Measurements from ENCODE around the gene CFHR4.

DNA sequence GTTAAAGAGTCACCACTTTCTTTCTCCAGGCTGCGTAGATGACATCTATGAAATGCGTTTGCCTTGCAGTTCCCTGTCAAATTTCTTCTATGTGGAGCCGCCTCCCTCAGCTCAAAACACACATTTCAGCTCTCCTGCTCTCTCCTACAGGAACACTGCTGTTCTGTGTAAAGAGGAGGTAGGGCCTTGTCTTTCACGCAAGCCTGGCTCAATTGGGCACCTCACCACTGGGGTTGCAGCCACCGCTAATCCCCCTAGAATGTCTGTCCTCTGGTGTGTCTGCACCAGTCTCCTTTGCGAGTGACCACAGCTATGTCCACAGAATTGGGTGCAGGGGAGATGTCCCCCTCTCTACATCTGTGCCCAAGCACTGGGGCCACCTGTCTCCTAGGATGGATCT, 31.8 kb upstream of the CFHR4 start:
- TF ChIP-seq CTCF (IDR thresholded peaks at IDR 0.05), result no peak
- TF ChIP-seq EP300 (IDR thresholded peaks at IDR 0.05), result no peak
- no peak for TF ChIP-seq POLR2A (IDR thresholded peaks at IDR 0.05)
